ENCODE results near the gene HMGB3.
"Not testable (repeated sequence)": the region's sequence is repeated elsewhere in the genome, so short reads cannot be mapped to it uniquely, and the experiment has no call there.

HMGB3 gene

GRCh38 chrX:150982788-150983520, at the start of gene HMGB3:
TSS of gene HMGB3 (plus strand) at chrX:150983335. CDS start at chrX:150985600, 2,265 bp downstream.
- peak; percentile 79 for DNase-seq

GRCh38 chrX:150933945-150934350, 49.2 kb upstream of the HMGB3 start:
- DNase-seq: no peak

GRCh38 chrX:150934453-150934852, 48.7 kb upstream of the HMGB3 start:
- no peak for DNase-seq

GRCh38 chrX:150935467-150935866, 47.7 kb upstream of the HMGB3 start:
- no peak for DNase-seq

- DNase-seq: no peak
Measured at GRCh38 chrX:150936556-150936955, 46.6 kb upstream of the HMGB3 start.

- no peak for DNase-seq
Measured at GRCh38 chrX:150940844-150941495, 42.2 kb upstream of the HMGB3 start.

- DNase-seq: no peak
Measured at GRCh38 chrX:150941580-150941979, 41.6 kb upstream of the HMGB3 start.

GRCh38 chrX:150942942-150943594, 40.1 kb upstream of the HMGB3 start:
- no peak for DNase-seq

GRCh38 chrX:150944233-150944632, 38.9 kb upstream of the HMGB3 start:
- DNase-seq: no peak

GRCh38 chrX:150954951-150955350, 28.2 kb upstream of the HMGB3 start:
- DNase-seq: no peak

- DNase-seq: no peak
Measured at GRCh38 chrX:150955590-150955989, 27.5 kb upstream of the HMGB3 start.

- no peak for DNase-seq
Measured at GRCh38 chrX:150958177-150958576, 25.0 kb upstream of the HMGB3 start.

GRCh38 chrX:150959557-150959956, 23.6 kb upstream of the HMGB3 start:
- no peak for DNase-seq

- no peak for DNase-seq
Measured at GRCh38 chrX:150961631-150962030, 21.5 kb upstream of the HMGB3 start.

- DNase-seq: not testable (repeated sequence)
Measured at GRCh38 chrX:150964416-150964815, 18.7 kb upstream of the HMGB3 start.

- no peak for DNase-seq
Measured at GRCh38 chrX:150966235-150966634, 16.9 kb upstream of the HMGB3 start.

- DNase-seq: no peak
Measured at GRCh38 chrX:150966742-150967141, 16.4 kb upstream of the HMGB3 start.

GRCh38 chrX:150967786-150968185, 15.3 kb upstream of the HMGB3 start:
- DNase-seq: no peak

- DNase-seq: no peak
Measured at GRCh38 chrX:150968862-150969720, 14.0 kb upstream of the HMGB3 start.

GRCh38 chrX:150972450-150972849, 10.7 kb upstream of the HMGB3 start:
- no peak for DNase-seq

GRCh38 chrX:150975655-150976390, 7.3 kb upstream of the HMGB3 start:
- no peak for DNase-seq

- DNase-seq: no peak
Measured at GRCh38 chrX:150977411-150978162, 5.5 kb upstream of the HMGB3 start.

All from CD4-positive, alpha-beta T cell treated with Interleukin-15 for 1 hour (primary cell).